ENCODE measurements around the gene AHNAK.

Gene AHNAK

DNA sequence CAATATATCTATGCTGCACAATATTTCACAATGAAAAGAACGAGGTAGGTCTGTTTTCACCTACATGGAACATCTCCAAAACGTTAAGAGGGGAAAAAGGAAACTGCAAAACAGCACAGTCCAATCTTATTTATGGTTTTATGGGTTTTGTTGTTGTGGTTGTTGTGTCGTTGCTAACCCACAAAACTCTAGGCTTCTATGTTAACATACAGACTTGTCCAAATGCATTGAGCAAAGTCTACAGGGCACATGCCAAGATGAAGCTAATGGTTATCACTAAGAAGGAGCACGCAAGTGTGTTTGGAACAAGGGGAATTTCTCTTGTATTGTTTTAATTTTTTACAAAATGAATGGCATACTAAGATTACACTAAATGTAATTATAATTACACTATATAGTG, 48.6 kb downstream of the AHNAK start:
- no peak for DNase-seq (ENCODE audit: low spot score)

DNA sequence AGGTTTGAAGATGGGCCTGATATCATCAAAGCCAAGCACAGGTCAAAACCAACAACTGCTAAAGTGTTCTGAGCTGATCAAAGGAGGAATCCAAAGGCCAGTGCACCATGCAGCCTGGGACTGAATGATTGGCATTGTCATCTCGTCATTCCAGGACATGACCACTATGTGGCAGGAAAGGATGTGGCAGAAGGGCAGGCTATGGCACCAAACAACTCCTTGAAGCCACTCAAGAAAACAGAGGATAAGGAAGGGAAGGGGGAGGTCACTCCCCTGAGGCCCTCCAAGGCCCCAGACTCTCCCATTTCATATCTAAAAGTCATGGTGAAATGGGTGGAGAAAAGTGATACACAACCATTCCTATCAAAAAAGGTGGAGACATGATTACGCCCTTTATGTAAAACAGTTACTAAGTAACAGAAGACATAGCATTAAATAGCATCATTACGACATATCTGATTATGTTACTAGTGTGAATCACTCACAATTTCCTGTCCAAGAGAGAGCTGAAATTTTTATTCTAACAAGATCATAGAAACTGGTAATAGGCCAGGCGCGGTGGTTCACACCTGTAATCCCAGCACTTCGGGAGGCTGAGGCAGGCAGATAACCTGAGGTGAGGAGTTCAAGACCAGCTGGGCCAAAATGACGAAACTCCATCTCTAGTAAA, 49.3 kb downstream of the AHNAK start:
- DNase-seq (ENCODE audit: low spot score) = peak; percentile 66

DNA sequence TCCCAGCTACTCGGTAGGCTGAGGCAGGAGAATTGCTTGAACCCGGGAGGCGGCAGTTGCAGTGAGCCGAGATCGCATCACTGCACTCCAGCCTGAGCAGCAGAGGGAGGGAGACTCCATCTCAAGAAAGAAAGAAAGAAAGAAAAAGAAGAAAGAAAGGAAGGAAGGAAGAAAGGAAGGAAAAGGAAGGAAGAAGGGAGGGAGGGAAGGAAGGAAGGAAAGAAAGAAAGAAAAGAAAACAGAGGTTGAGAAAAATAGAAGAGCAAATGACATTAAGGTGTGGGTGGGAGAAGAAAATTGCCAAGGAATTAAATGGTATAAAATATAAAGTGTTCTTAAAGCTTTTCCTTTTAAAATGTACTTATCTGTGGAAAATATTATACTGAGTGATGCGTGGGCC, 49.9 kb downstream of the AHNAK start:
- no peak for DNase-seq (ENCODE audit: low spot score)

DNA sequence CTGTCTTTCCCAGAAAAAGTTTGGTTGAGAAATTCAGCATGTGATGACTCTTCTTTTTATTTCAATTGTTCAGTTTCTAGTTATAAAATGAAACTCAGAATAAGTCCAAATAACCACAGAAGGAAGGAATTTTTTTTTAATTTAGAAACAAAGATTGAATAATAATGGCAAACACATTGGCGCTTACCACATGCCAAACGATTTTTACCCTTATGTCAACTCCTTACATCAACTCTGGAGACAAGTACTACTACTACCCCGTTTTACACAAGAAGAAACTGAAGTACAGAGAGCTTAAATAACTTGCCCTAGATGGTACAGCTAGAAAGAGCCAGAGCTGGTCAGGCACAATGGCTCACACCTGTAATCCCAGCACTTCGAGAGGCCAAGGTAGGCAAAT, 52.4 kb downstream of the AHNAK start:
- no peak for DNase-seq (ENCODE audit: low spot score)

DNA sequence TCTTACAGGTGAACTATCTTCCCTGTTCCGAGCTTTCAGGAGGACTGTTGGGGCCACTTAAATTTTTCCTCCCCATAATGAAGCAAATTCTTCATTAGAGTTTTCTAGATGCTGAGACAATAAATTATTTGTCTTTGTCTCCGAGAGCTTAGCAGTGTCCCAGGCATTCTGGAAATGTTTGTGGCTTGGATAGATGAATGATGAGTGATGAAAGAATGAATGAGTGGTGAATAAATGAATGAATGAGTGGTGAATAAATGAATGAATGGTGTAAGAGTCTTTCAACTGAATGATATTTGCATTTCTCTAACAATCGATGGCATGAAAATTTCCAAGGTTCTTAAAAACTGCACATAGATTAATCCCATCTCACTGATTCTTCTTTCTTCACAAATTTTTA, 52.8 kb downstream of the AHNAK start:
- DNase-seq (ENCODE audit: low spot score) = no peak

DNA sequence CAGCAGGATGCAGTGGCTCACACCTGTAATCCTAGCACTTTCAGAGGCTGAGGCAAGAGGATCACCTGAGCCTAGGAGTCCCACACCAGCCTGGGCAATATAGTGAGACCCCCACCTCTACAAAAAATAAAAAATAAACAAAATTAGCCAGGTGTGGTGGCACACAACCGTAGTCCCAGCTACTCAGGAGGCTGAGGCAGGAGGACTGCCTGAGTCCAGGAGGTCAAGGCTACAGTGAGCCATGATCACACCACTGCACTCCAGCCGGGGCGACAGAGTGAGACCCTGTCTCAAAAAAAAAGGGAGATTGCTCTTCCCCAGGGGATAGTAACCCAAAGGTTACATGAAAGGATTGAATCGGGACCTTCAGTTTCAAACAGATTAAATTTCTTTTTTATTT, 54.0 kb downstream of the AHNAK start:
- DNase-seq (ENCODE audit: low spot score) = no peak

DNA sequence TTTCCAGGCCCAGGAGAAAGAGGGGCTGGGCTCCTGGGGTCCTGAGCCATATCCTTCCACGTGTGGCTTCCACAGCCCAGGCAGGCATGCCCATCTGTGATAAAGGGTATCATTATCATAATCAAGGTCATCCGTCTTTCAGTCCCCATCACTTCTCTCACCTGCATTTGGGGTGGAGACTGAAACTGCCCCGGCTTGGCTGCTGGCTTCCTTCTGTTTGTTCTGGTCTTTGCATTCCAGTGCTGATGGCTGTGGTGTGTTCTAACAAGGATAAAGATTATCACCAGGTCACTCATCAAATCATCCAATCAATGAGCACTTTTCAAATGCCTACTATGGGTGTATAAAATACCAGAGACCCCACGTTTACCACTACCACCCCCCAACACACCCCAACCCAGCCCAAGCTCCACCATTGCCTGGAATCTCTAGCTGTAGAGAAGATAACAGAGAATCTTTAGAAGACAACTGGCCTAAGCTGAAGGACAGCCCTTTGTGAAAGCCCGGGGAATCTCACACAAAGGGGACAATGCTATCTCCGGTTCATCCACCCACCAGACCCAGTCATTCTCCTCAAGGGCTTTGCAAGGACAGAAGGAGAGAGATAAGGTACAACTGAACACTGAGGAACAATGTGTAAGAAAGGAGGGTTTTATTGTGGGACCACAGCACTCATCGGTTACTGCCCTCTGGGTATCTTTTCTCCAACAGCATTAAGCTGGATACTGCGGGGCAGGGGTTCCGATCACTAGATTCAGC, 54.9 kb downstream of the AHNAK start:
- DNase-seq (ENCODE audit: low spot score) = no peak

DNA sequence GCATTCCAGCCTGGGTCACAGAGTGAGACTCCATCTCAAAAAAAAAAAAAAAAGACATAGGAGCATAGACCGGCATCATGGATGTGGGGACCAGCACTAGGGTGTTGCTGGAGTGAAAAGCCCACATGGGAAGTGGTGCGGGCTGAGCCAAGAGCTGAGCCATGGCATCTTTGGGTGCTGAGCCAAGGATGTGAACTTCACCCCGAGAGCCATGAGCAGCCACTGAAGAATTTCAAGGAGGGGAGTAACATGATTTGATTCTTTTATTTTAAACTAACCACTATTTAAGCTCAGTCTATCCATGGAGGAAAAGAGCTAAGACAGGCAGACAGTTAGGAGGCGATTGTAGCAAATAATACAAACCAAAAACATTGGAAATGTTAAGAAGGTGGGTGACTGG, 57.4 kb downstream of the AHNAK start:
- DNase-seq (ENCODE audit: low spot score) = peak; percentile 52

DNA sequence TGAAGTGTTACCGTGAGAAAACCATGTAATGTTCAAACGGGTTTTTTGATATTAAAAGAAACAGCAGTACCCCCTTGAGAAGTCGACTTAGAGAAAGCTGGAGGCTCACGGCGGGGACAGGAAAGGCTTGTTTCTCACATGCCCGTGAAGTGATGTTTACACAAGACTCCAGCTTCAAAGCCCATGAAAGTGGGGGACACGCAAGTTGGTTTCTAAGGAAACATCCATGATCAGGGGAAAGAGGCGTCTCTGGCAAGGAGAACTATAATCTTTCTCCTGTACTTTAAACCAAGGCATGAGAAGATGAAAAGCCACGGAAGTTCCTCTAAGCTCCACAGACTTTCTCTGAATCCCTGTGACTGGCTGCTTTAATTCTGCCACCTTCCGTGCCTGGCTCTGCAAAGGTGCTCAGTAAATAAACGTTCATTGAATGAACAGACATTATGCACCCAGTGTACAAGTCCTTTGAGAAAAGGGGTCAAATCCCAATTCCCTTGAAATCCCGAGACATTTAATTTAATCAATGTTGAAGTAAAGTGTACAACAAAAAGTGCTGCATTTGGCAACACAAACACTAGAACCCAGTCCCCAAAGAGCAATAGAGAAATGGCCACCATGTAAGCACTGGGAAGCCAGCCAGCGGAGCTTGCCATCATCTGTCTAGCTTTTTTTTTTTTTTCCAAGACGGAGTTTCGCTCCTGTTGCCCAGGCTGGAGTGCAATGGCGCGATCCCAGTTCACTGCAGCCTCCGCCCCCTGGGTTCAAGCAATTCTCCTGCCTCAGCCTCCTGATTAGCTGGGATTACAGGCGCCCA, 58.7 kb downstream of the AHNAK start:
- DNase-seq (ENCODE audit: low spot score) = no peak

DNA sequence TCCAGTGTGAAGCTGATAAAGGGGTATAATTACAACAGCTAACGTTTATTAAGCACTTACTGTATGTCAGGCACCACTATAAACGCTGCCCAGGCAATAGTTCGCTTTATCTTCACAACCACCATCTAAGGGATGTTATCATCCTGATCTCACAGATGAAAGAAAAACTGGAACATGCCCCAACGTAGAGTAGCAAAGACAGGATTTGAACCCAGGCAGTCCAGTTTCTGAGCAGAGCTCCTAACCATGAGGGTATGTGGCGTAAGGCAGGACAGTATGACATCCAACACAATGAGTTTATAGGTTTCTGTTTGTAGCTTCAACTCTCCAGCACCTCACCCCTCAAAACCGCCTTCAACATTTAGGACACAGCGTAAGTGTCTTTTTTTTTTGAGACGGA, 59.5 kb downstream of the AHNAK start:
- no peak for DNase-seq (ENCODE audit: low spot score)

DNA sequence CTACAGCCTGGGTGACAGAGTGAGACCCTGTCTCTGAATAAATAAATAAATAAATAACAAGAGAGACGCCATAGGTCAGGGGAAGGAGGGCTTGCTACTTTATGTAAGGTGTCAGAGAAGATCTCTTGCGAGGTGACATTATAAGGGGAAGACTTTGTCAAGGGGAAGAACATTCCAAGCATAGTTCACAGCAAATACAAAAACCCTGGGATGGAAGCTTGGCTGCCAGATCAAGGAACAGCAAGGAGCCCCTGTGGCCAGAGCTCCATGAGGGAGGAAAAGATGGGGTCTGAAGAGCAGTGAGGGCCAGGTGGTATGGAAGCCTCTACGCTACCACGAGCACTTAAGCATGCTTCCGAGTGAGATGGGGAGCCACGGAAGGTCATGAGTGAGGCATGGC, 62.3 kb downstream of the AHNAK start:
- DNase-seq (ENCODE audit: low spot score) = no peak

DNA sequence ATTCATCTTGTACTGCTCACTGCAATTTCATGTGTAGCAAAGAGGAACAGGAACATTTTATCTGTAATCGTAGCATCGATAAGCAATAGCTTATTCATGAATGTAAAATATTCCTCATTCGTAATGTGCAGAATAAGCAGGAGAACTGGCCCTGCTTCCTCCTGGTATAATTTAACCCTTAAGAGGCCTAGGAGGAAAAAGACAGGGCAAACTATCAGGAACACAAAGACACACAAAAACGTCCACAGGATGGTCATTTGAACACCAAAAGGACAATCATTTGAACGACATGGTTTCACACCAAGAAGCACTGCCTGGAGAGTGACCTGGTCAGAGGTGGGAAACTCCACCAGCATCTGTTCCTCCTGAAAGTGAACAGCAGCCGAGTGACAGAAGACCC, 63.9 kb downstream of the AHNAK start:
- no peak for DNase-seq (ENCODE audit: low spot score)

DNA sequence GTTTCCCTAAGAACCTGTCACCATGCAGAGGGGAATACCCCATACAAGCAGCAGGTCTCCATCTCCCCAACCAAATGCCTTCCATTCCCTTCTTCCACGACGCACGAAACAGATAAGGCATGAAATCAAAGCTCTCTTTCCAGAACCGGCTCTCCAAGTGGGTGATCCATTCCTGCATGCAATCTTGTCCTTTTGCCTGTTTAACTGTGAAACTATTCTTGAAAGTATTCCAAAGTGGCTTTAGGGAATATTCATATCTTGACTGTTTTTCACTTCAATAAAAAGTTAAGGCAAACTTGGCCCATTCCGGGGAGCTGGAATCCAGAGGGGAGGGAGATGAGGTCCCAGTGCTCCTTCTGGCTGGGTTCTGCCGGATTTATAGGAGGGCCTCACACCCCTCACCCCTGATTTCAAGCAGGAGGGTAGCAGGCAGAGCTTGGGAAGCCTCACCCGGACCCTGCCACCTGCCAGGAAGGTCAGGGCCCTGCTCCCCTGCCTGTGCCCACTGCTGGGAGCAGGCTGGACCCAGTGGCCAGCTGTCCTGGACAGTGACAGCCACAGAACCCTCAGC, 66.9 kb downstream of the AHNAK start:
- peak; percentile 31 for DNase-seq (ENCODE audit: low spot score)

DNA sequence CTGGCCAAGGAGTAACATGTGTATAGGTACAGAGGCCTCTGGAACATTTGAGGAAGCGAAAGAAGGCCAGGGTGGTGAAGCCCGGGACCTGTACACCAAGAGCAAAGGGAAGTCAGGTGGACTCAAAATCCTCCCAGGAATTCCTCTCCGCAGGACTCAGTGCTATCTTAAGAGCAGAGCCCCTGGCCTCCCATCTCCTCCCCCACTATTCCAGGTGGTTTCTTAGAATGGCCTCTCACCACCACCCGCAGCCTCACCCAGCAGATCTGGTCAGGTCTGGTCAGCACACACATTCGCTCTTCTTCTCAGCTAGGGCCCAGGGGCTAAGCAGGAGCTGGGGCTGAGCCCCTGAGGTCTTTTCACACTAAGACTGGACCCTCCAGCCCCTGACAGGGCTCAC, 68.7 kb downstream of the AHNAK start:
- DNase-seq (ENCODE audit: low spot score) = no peak

DNA sequence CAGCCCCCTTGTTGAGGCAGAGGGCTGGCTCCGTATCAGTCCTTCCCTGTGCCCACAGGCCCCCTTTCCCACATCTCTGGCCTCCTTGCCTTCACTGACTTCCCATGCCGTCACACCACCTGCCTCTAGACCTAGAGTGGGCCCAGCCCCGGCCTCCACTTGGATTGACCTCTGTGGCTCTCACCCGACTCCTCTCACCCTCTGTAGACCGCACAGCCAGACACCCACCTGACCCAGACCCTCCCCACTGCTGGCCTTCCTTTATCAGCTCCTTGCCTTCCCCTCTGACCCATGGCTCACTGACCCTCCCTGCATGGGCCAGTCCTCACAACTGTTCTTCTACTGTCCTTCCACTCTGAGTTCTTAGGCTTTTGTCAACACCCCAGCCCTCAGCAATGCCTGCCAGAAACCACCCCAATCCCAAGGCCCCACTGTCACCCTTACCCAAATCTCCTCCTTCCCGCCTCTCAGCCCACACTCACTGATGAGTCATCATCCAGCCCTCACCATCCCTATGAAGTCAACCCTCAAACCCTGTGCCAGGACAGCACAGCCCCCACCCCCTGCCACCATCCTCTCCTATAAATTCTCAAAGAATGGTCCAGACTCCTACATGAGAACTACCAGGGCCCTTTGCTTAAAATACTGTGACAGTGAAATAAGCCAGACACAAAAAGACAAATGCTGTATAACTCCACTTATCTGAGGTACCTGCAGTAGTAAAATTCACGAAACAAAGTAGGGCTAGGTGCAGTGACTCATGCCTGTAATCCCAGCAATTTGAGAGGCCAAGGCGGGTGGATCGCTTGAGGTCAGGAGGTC, 74.3 kb downstream of the AHNAK start:
- DNase-seq (ENCODE audit: low spot score) = peak; percentile 70

DNA sequence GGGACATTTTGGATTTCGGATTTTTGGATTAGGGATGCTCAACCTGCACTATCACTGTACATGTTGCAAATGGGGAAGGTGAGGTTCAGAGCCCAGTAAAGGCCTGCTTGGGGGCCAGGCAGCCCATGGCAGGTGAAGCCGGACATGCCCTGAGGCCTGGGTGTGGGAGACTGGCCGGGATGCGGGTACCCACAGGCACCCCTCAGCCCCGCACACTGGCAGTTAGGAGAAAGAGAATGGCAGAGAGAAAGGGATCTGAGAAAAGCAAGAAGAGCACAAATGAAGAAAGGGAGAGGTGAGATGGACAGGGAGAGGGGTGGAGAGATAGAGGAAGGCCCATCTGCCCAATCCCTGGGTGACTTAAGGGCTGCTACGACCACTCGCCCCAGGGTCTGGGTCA, 75.0 kb downstream of the AHNAK start:
- DNase-seq (ENCODE audit: low spot score) = no peak

DNA sequence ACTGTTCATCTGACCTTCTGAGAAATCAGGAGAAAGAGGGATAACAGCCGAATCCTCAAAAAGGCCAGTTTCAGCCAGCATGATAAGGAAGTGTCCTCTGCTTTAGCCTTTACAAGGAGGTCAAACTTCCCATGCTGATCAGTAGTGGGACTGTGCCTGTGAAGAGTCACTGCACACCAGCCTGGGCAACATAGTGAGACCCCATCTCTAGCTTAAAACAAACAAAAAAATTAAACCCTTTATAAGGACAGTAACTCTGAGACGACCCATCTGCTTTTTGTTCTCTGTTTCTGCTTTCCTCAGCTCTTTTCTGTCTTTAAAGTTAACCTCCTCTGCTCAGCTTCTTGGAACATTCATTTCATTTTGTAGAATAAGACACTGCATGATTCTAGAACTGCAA, 78.0 kb downstream of the AHNAK start:
- DNase-seq (ENCODE audit: low spot score) = no peak

DNA sequence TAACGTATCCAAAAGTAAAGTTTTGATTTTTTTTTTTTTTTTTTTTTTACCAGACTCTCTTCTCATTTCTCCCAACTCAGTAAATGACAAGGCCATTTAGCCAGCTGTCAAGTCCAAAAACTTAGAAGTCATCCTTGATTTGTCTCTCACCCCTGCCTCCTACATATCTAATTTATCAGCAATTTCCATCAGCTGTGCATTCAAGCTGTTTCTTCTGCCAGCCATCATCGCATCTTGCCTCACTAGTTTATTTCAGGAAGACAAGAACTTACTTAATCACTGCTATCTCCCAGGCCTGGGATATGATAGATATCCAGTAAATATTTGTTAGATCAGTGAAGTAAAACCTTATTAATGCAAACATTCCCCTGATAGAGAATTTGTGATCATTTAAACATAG, 80.2 kb downstream of the AHNAK start:
- no peak for DNase-seq (ENCODE audit: low spot score)

DNA sequence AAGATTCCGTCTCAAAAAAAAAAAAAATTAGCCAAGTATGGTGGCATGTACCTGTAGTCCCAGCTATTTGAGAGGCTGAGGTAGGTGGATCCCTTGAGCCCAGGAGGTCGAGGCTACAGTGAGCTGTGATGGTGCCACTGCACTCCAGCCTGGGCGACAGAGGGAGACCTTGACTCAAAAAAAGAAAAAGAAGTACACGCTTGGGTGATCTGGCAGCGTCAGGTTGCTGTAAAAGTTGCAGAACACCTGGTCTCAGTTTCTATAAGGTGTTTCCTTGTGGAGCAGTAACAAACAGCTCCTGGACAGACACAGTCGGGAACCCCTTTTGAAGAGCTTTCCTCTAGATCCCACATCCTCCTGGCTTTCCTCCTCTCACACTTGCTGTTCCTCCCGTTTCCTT, 82.0 kb downstream of the AHNAK start:
- no peak for DNase-seq (ENCODE audit: low spot score)

DNA sequence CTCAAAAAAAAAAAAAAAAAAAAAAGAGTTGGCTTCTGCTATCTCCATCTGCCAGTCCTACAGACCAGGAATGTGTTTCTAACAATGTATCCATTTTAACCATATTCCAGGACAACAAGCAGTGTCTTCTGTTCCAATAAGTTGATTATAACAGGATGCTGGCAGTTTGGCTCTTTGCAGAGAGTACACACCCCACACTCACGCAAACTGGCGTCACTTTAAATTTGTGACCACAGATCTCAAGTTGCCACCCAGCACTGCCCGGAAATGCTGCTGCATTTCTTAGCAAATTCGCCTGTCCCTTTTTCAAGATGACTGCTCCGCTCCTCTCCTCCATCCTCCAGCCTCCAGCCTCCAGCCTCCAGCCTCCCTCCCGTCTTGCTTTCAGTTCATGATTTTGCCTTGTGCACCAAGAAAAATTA, 83.5 kb downstream of the AHNAK start:
- peak; percentile 46 for DNase-seq (ENCODE audit: low spot score)

DNA sequence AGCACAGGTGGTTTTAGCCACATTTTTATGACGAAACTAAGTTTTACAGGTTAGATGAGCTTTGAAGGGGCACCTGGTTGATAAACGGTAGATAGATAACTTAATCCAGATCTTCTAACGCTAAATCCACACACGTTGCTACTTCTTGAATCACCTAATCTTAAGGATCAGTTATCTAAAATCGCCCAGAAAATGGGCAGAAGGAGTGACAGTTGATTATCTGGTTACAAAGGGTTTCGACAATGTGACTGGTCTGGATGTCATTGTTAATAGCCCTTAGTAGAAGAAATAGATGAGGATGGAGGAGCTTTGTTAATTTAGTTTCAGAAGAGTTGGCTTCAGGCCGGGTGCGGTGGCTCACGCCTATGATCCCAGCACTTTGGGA, 84.1 kb downstream of the AHNAK start:
- DNase-seq (ENCODE audit: low spot score) = no peak
